HL-60 (cell line): Measurements from ENCODE around the gene CAMK2N1.

ENCODE experiments used
- DNase-seq, 2 experiments: peaks; one replicate each; pipeline ENCODE4 v3.0.0-alpha.2; 2010 to 2020; ENCODE audit warnings: low read depth in 1 of 2, low spot score in 1 of 2
- H3K27ac ChIP-seq: fragments of 250-450 bp; sonication (Bioruptor Pico); replicated peaks from 2 replicates; pipeline ENCODE4 v1.5.1; 2020; ENCODE audit warnings: mild to moderate bottlenecking, moderate library complexity
- H3K27me3 ChIP-seq: fragments of 250-450 bp; sonication (Bioruptor Pico); 2 replicates; pipeline ENCODE4 v1.5.1; 2021; ENCODE audit warnings: mild to moderate bottlenecking, moderate library complexity; ENCODE audit not compliant: insufficient read depth, poor library complexity, severe bottlenecking
- H3K4me3 ChIP-seq: replicated peaks from 2 replicates; pipeline ENCODE4 v1.5.1; 2011; ENCODE audit warnings: mild to moderate bottlenecking, control low read depth, low read length; ENCODE audit not compliant: insufficient read depth
- CTCF ChIP-seq: IDR thresholded peaks from one replicate; pipeline ENCODE4 v1.5.1; 2011; ENCODE audit warnings: low read length, control low read depth, inconsistent platforms; ENCODE audit not compliant: insufficient read depth
- GABPA ChIP-seq: IDR thresholded peaks from 2 replicates; pipeline ENCODE4 v1.6.1; 2012; ENCODE audit warnings: low read depth
- POLR2AphosphoS5 ChIP-seq: IDR thresholded peaks from 2 replicates; pipeline ENCODE4 v1.6.1; 2012; ENCODE audit warnings: low read depth
- REST ChIP-seq: IDR thresholded peaks from 2 replicates; pipeline ENCODE4 v1.6.1; 2012; ENCODE audit warnings: low read depth; ENCODE audit not compliant: insufficient replicate concordance
- SPI1 ChIP-seq: IDR thresholded peaks from 2 replicates; pipeline ENCODE4 v1.6.1; 2012; ENCODE audit warnings: low read depth, mild to moderate bottlenecking, borderline replicate concordance

Gene CAMK2N1

GRCh38 chr1:20486457-20487235, 636 bp upstream of the CAMK2N1 start:
- Histone ChIP-seq H3K27ac (no peak overlapping the region), H3K4me3 (peak overlapping the region; percentile 15), H3K27me3 (peaks cover 70% of the 10 kb centered on the region)
- no peak for TF ChIP-seq CTCF
- no peak for TF ChIP-seq SPI1
- no peak for TF ChIP-seq POLR2AphosphoS5
- no peak for TF ChIP-seq GABPA
- TF ChIP-seq REST, result no peak
- no peak for DNase-seq

GRCh38 chr1:20484519-20485462, 1.2 kb downstream of the CAMK2N1 start:
- H3K27me3 ChIP-seq, result peaks cover 66% of the 10 kb centered on the region
- TF ChIP-seq REST (no peak), SPI1 (no peak), CTCF (no peak)
- H3K27ac ChIP-seq, result no peak overlapping the region
- DNase-seq, result no peak
- no peak overlapping the region for H3K4me3 ChIP-seq

GRCh38 chr1:20483833-20484518, 2.0 kb downstream of the CAMK2N1 start:
- TF ChIP-seq GABPA (no peak), POLR2AphosphoS5 (no peak), CTCF (no peak), REST (no peak), SPI1 (no peak)
- H3K27me3 ChIP-seq, result peaks cover 67% of the 10 kb centered on the region
- H3K4me3 ChIP-seq, result no peak overlapping the region
- H3K27ac ChIP-seq, result no peak overlapping the region
- DNase-seq, result no peak
